Measurements from ENCODE around the gene GIMAP1. TPM values are rescaled to one million over a fixed set of nuclear protein-coding genes. Genes with fewer than 3 reads are reported as not detected.

The GIMAP1 gene
- total and polyA plus RNA-seq, 2 experiments from 2014 or later = 0.13 TPM; not detected in 1

DNA sequence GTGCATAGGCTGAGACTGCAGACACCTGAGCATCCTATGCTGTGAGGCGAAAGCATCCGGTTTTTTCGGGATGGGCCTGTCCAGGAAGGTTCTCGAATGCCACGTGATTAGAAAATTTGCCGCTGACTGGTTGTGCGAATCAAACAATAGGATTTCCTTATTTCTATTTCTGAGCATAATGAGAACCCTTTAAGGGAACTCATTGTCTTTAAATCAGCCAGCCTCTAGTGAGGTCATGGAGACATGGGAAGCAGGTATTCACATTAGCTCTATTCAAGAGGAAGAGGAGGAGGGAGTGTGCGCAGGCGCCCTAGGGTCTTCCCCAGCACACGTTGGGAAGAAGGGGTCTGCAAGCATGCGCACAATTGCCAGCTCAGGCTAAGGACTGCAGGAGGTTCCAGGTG lies 5.6 kb downstream of the GIMAP1 start:
- Histone ChIP-seq H3K36me3 (replicated peaks; ENCODE audit: insufficient read depth, low read depth) (no peaks in the 10 kb centered on the region), H3K27ac (no peak overlapping the region), H3K79me2 (no peaks in the 10 kb centered on the region), H4K20me1 (ENCODE audit: insufficient read depth, poor library complexity, severe bottlenecking) (no peaks in the 10 kb centered on the region), H3K9me2 (replicated peaks; ENCODE audit: insufficient read depth) (no peaks in the 10 kb centered on the region), H2AFZ (no peak overlapping the region), H3K4me1 (ENCODE audit: insufficient read depth) (no peaks in the 10 kb centered on the region), H3K4me2 (no peak overlapping the region), H3K27me3 (no peaks in the 10 kb centered on the region), H3K4me3 (no peak overlapping the region), H3K9me3 (ENCODE audit: low read depth) (no peaks in the 10 kb centered on the region)
- DNase-seq (ENCODE audit: low spot score) = no peak
- TF ChIP-seq, protein P1, sequence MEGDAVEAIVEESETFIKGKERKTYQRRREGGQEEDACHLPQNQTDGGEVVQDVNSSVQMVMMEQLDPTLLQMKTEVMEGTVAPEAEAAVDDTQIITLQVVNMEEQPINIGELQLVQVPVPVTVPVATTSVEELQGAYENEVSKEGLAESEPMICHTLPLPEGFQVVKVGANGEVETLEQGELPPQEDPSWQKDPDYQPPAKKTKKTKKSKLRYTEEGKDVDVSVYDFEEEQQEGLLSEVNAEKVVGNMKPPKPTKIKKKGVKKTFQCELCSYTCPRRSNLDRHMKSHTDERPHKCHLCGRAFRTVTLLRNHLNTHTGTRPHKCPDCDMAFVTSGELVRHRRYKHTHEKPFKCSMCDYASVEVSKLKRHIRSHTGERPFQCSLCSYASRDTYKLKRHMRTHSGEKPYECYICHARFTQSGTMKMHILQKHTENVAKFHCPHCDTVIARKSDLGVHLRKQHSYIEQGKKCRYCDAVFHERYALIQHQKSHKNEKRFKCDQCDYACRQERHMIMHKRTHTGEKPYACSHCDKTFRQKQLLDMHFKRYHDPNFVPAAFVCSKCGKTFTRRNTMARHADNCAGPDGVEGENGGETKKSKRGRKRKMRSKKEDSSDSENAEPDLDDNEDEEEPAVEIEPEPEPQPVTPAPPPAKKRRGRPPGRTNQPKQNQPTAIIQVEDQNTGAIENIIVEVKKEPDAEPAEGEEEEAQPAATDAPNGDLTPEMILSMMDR (IDR thresholded peaks at IDR 0.05; ENCODE audit: poor library complexity) = no peak
- no peak for TF ChIP-seq EZH2phosphoT487 (IDR thresholded peaks at IDR 0.05; ENCODE audit: low read depth, severe bottlenecking, unreplicated experiment)
- no peak for TF ChIP-seq EZH2 (IDR thresholded peaks at IDR 0.05; ENCODE audit: borderline replicate concordance)
- 92% methylated on average over 11 of the region's 11 CpGs for WGBS (ENCODE audit: low lambda C conversion rate, missing lambda C conversion rate)

DNA sequence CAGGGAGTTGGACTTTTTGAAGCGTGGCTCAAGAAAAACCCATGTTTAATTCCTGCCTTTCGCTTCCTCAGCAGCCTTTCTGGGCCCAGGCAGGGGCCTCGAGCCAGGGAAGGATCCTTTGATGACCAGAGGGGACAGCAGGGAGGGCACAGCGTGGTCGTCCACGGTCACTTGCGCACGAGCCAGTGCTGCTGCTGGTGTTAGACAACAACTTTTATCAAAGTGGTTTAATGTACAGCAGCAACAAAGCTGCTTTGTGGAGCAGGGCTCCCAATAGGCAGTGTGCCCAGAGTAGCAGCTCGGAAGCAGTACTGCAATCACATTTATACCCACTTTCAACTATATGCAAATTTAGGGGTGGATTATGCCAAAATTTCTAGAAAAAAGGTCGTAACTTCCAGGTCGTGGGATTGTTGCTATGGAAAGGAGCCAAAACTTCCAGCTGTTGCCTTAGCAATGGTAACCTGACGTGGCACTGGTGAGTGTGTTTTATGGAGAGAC lies 6.1 kb downstream of the GIMAP1 start:
- no peak overlapping the region for H3K4me2 ChIP-seq
- no peaks in the 10 kb centered on the region for H3K9me3 ChIP-seq (ENCODE audit: low read depth)
- no peak for TF ChIP-seq EZH2 (IDR thresholded peaks at IDR 0.05; ENCODE audit: borderline replicate concordance)
- TF ChIP-seq, protein P1 (IDR thresholded peaks at IDR 0.05; ENCODE audit: poor library complexity) = no peak
- no peak for TF ChIP-seq EZH2phosphoT487 (IDR thresholded peaks at IDR 0.05; ENCODE audit: low read depth, severe bottlenecking, unreplicated experiment)
- H3K4me1 ChIP-seq (ENCODE audit: insufficient read depth) = no peaks in the 10 kb centered on the region
- no peak overlapping the region for H2AFZ ChIP-seq
- no peak for DNase-seq (ENCODE audit: low spot score)
- H3K27ac ChIP-seq = no peak overlapping the region
- H3K36me3 ChIP-seq (replicated peaks; ENCODE audit: insufficient read depth, low read depth) = no peaks in the 10 kb centered on the region
- H3K9me2 ChIP-seq (replicated peaks; ENCODE audit: insufficient read depth) = no peaks in the 10 kb centered on the region
- no peaks in the 10 kb centered on the region for H3K27me3 ChIP-seq
- whole genome bisulfite sequencing (ENCODE audit: low lambda C conversion rate, missing lambda C conversion rate) = 71% methylated on average over 12 of the region's 12 CpGs
- H3K4me3 ChIP-seq = no peak overlapping the region
- no peaks in the 10 kb centered on the region for H3K79me2 ChIP-seq
- H4K20me1 ChIP-seq (ENCODE audit: insufficient read depth, poor library complexity, severe bottlenecking) = no peaks in the 10 kb centered on the region

DNA sequence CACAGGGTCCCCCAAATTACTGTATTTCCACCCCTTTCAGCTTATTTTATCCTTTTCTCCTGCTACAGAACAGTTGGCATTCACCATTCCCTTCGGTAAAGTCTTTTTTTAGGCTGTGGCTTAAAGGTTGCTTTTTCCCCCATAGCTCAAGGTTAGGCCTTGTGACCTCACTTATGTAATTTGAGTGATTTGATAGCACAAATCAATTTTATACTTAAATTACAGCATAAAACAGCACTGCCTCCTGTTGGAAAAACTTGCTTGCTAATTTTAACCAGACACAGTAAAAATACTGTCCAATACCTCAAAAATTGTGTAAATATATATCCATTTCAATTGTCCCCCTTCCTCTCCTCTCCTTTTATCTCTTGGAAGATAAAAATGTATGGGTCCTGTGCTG lies 7.1 kb downstream of the GIMAP1 start:
- Histone ChIP-seq H3K4me2 (no peak overlapping the region), H3K4me3 (no peak overlapping the region), H2AFZ (no peak overlapping the region), H3K36me3 (replicated peaks; ENCODE audit: insufficient read depth, low read depth) (no peaks in the 10 kb centered on the region), H3K27me3 (no peaks in the 10 kb centered on the region), H3K4me1 (ENCODE audit: insufficient read depth) (no peaks in the 10 kb centered on the region), H3K27ac (no peak overlapping the region), H3K9me3 (ENCODE audit: low read depth) (no peaks in the 10 kb centered on the region), H3K79me2 (no peaks in the 10 kb centered on the region), H4K20me1 (ENCODE audit: insufficient read depth, poor library complexity, severe bottlenecking) (no peaks in the 10 kb centered on the region), H3K9me2 (replicated peaks; ENCODE audit: insufficient read depth) (no peaks in the 10 kb centered on the region)
- 78% methylated on average over 1 of the region's 1 CpG for WGBS (ENCODE audit: low lambda C conversion rate, missing lambda C conversion rate)
- TF ChIP-seq EZH2 (IDR thresholded peaks at IDR 0.05; ENCODE audit: borderline replicate concordance) = no peak
- TF ChIP-seq EZH2phosphoT487 (IDR thresholded peaks at IDR 0.05; ENCODE audit: low read depth, severe bottlenecking, unreplicated experiment) = no peak
- TF ChIP-seq, protein P1 (IDR thresholded peaks at IDR 0.05; ENCODE audit: poor library complexity) = no peak
- no peak for DNase-seq (ENCODE audit: low spot score)

DNA sequence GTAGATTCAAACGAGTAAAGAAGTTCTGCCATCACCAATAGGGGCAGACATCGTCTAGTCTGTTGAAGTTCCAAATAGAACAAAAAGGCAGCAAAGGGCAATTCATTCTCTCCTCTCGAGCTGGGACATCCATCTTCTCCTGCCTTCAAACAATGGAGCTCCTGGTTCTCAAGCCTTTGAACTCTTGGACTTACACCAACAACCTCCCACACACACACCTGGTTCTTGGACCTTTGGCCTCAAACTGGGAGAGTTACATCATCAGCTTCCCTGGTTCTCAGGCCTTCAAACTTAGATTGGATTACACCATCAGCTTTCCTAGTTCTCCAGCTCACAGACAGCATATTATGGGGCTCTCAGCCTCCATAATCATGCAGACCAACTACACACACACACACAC lies 11.0 kb downstream of the GIMAP1 start:
- H3K9me2 ChIP-seq (replicated peaks; ENCODE audit: insufficient read depth) = no peaks in the 10 kb centered on the region
- no peak overlapping the region for H2AFZ ChIP-seq
- H3K9me3 ChIP-seq (ENCODE audit: low read depth) = no peaks in the 10 kb centered on the region
- H3K4me1 ChIP-seq (ENCODE audit: insufficient read depth) = no peaks in the 10 kb centered on the region
- H3K4me2 ChIP-seq = no peak overlapping the region
- no peaks in the 10 kb centered on the region for H3K27me3 ChIP-seq
- no peaks in the 10 kb centered on the region for H3K36me3 ChIP-seq (replicated peaks; ENCODE audit: insufficient read depth, low read depth)
- H4K20me1 ChIP-seq (ENCODE audit: insufficient read depth, poor library complexity, severe bottlenecking) = no peaks in the 10 kb centered on the region
- no peaks in the 10 kb centered on the region for H3K79me2 ChIP-seq
- H3K4me3 ChIP-seq = no peak overlapping the region
- TF ChIP-seq EZH2 (IDR thresholded peaks at IDR 0.05; ENCODE audit: borderline replicate concordance) (no peak), EZH2phosphoT487 (IDR thresholded peaks at IDR 0.05; ENCODE audit: low read depth, severe bottlenecking, unreplicated experiment) (no peak)
- TF ChIP-seq, protein P1 (IDR thresholded peaks at IDR 0.05; ENCODE audit: poor library complexity) = no peak
- WGBS (ENCODE audit: low lambda C conversion rate, missing lambda C conversion rate) = 47% methylated on average over 3 of the region's 3 CpGs
- peak; percentile 43 for DNase-seq (ENCODE audit: low spot score)
- H3K27ac ChIP-seq = no peak overlapping the region
